Measurements from ENCODE around the gene AKR1B1. TPM values are rescaled to one million over a fixed set of nuclear protein-coding genes. Genes with fewer than 3 reads are reported as not detected.
A peak's percentile ranks its signal among the peaks of the same experiment; 100 is the strongest.

Gene AKR1B1
- total RNA-seq, 1 donor from 2014 or later = 9.7 TPM

GRCh38 chr7:134446446-134446845 lies 12.5 kb downstream of the AKR1B1 start:
- ATAC-seq (no peak), DNase-seq (ENCODE audit: low spot score) (no peak)

GRCh38 chr7:134444961-134445315 lies 14.0 kb downstream of the AKR1B1 start:
- DNase-seq (ENCODE audit: low spot score) (no peak), ATAC-seq (no peak)

- ATAC-seq = peak; percentile 44
Observed at GRCh38 chr7:134444198-134444960, 14.5 kb downstream of the AKR1B1 start.

GRCh38 chr7:134443396-134444070 lies 15.4 kb downstream of the AKR1B1 start:
- no peak for ATAC-seq
- DNase-seq (ENCODE audit: low spot score) = no peak

More at GRCh38 chr7:134444198-134444960, 14.5 kb downstream of the AKR1B1 start:
- DNase-seq (ENCODE audit: low spot score) = no peak

GRCh38 chr7:134442441-134443220 lies 16.3 kb downstream of the AKR1B1 start:
- DNase-seq (ENCODE audit: low spot score) = no peak
- ATAC-seq = no peak

GRCh38 chr7:134441264-134441663 lies 17.6 kb downstream of the AKR1B1 start:
- DNase-seq (ENCODE audit: low spot score) = no peak
- no peak for ATAC-seq

- ATAC-seq (no peak), DNase-seq (ENCODE audit: low spot score) (no peak)
Observed at GRCh38 chr7:134440476-134440875, 18.4 kb downstream of the AKR1B1 start.

- ATAC-seq = no peak
- no peak for DNase-seq (ENCODE audit: low spot score)
Observed at GRCh38 chr7:134440067-134440466, 18.8 kb downstream of the AKR1B1 start.

- DNase-seq (ENCODE audit: low spot score) = no peak
- no peak for ATAC-seq
Observed at GRCh38 chr7:134438946-134439345, 20.0 kb downstream of the AKR1B1 start.

GRCh38 chr7:134435161-134435920 lies 23.6 kb downstream of the AKR1B1 start:
- ATAC-seq = no peak
- DNase-seq (ENCODE audit: low spot score) = no peak

GRCh38 chr7:134434701-134435100 lies 24.2 kb downstream of the AKR1B1 start:
- ATAC-seq (no peak), DNase-seq (ENCODE audit: low spot score) (no peak)

- ATAC-seq = no peak
- no peak for DNase-seq (ENCODE audit: low spot score)
Observed at GRCh38 chr7:134433430-134433829, 25.5 kb downstream of the AKR1B1 start.

GRCh38 chr7:134432296-134433152 lies 26.4 kb downstream of the AKR1B1 start:
- ATAC-seq (peak; percentile 98), DNase-seq (ENCODE audit: low spot score) (peak; percentile 74)

- DNase-seq (ENCODE audit: low spot score) (no peak), ATAC-seq (no peak)
Observed at GRCh38 chr7:134431815-134432214, 27.1 kb downstream of the AKR1B1 start.

GRCh38 chr7:134429481-134429880 lies 29.4 kb downstream of the AKR1B1 start:
- no peak for ATAC-seq
- no peak for DNase-seq (ENCODE audit: low spot score)

- ATAC-seq (no peak), DNase-seq (ENCODE audit: low spot score) (no peak)
Observed at GRCh38 chr7:134428942-134429341, 30.0 kb downstream of the AKR1B1 start.

- no peak for ATAC-seq
- no peak for DNase-seq (ENCODE audit: low spot score)
Observed at GRCh38 chr7:134427896-134428295, 31.0 kb downstream of the AKR1B1 start.

- no peak for ATAC-seq
- DNase-seq (ENCODE audit: low spot score) = no peak
Observed at GRCh38 chr7:134425777-134426176, 33.1 kb downstream of the AKR1B1 start.

- peak; percentile 34 for ATAC-seq
- DNase-seq (ENCODE audit: low spot score) = no peak
Observed at GRCh38 chr7:134422638-134423037, 36.3 kb downstream of the AKR1B1 start.

GRCh38 chr7:134422008-134422407 lies 36.9 kb downstream of the AKR1B1 start:
- no peak for ATAC-seq

More at GRCh38 chr7:134422008-134422407, 36.9 kb downstream of the AKR1B1 start:
- no peak for DNase-seq (ENCODE audit: low spot score)

Measured in left lobe of liver (tissue), 2 donors.